H1 (cell line): ENCODE data around the gene ELMO1.

Source experiments
- RAD21 ChIP-seq, 2 experiments: IDR thresholded peaks in 1 of 2; conservative IDR thresholded peaks in 1 of 2; 2 replicates each; pipeline ENCODE4 v1.6.1; 2011; ENCODE audit warnings: low read depth in 2 of 2, low read length in 2 of 2, improper control_type of control experiment in 1 of 2, inconsistent platforms in 1 of 2, mild to moderate bottlenecking in 1 of 2, moderate library complexity in 1 of 2
- TF ChIP-seq, protein P1 (sequence below), 3 experiments: IDR thresholded peaks; 1 replicate in 2 of 3; 2 replicates in 1 of 3; pipeline versions ENCODE4 v1.5.1 to v1.6.1; 2011; ENCODE audit warnings: low read length in 3 of 3, mild to moderate bottlenecking in 3 of 3, inconsistent platforms in 2 of 3, low read depth in 1 of 3, moderate library complexity in 1 of 3; ENCODE audit not compliant: insufficient read depth in 1 of 3; ENCODE audit errors: control extremely low read depth in 1 of 3

DNA sequence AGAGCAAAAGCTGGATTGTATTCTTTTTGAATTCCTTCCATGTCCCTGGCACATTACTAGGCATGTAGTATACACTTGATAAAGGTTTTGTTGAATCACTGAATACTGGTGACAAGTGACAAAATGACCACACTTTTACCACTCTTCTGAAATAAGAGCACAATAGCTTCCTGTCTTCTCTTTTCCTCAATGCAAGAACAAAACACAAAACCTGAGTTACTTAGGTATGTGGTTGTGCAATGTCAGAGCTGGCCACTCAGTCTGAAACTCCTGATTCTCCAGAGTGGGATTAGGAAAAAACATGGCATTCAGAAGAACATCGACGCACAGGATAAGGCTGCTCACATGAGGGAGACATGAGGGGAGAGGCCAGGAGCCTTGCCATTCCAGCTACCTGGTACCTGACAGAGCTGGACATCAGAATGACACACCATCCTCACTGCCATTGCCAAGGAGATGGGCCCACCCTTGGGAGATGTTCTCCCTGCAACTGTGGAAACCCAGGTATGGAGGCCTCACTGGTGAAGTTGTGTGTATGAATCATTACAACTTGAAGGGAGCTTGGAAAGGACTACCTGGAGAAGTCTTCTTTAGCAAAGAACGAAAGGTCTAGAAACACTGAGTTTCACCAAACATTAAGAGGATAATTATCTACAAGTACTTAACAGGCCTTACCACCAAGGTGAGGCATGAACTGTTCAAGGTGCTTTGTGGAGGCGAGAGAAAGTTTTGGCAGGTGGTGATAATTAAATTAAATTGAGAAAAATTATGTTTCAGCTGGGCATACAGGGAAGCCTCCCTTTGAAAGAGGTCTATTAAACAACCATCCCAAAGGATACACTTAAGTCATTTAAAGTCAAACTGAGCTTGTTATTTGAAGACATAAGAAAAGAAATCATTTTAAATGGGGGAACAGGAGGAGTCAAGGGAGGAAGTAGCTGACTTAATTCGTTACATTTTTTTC lies 477.8 kb downstream of the ELMO1 start:
- TF ChIP-seq, protein P1, sequence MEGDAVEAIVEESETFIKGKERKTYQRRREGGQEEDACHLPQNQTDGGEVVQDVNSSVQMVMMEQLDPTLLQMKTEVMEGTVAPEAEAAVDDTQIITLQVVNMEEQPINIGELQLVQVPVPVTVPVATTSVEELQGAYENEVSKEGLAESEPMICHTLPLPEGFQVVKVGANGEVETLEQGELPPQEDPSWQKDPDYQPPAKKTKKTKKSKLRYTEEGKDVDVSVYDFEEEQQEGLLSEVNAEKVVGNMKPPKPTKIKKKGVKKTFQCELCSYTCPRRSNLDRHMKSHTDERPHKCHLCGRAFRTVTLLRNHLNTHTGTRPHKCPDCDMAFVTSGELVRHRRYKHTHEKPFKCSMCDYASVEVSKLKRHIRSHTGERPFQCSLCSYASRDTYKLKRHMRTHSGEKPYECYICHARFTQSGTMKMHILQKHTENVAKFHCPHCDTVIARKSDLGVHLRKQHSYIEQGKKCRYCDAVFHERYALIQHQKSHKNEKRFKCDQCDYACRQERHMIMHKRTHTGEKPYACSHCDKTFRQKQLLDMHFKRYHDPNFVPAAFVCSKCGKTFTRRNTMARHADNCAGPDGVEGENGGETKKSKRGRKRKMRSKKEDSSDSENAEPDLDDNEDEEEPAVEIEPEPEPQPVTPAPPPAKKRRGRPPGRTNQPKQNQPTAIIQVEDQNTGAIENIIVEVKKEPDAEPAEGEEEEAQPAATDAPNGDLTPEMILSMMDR (IDR thresholded peaks at IDR 0.05; ENCODE audit: control extremely low read depth in 1 of 3, insufficient read depth in 1 of 3, low read depth in 1 of 3, low read length in 3 of 3) = no peak
- no peak for TF ChIP-seq RAD21 (IDR thresholded peaks at IDR 0.05 in 1 of 2, conservative IDR thresholded peaks at IDR 0.05 in 1 of 2; ENCODE audit: low read depth in 2 of 2, low read length in 2 of 2)
